Neural cell (in vitro differentiated cells): ENCODE data around the gene FOXN1.

Experiments
- CTCF ChIP-seq: fragments of 450-650 bp; IDR thresholded peaks from 2 replicates; pipeline ENCODE4 v1.5.1; 2014; ENCODE audit warnings: antibody characterized with exemption, mild to moderate bottlenecking, moderate library complexity; ENCODE audit not compliant: poor library complexity, severe bottlenecking
- EP300 ChIP-seq: fragments of 450-650 bp; conservative IDR thresholded peaks from 2 replicates; pipeline ENCODE4 v1.6.1; 2014; ENCODE audit warnings: antibody characterized with exemption, mild to moderate bottlenecking, moderate library complexity; ENCODE audit not compliant: poor library complexity, severe bottlenecking
- EZH2 ChIP-seq: fragments of 200-600, 300-800 bp; shearing (Covaris generic), sonication (generic); IDR thresholded peaks from 2 replicates; pipeline ENCODE4 v1.6.1; 2014; ENCODE audit warnings: antibody characterized with exemption, low read length, borderline replicate concordance, mild to moderate bottlenecking; ENCODE audit not compliant: insufficient read depth, poor library complexity, severe bottlenecking
- MXI1 ChIP-seq: fragments of 450-650 bp; conservative IDR thresholded peaks from 2 replicates; pipeline ENCODE4 v1.6.1; 2014; ENCODE audit warnings: antibody characterized with exemption, mild to moderate bottlenecking; ENCODE audit not compliant: poor library complexity, severe bottlenecking
- POLR2AphosphoS5 ChIP-seq: IDR thresholded peaks from 2 replicates; pipeline ENCODE4 v1.6.1; 2012
- RAD21 ChIP-seq: fragments of 450-650 bp; conservative IDR thresholded peaks from 2 replicates; pipeline ENCODE4 v1.6.1; 2014; ENCODE audit warnings: antibody characterized with exemption, mild to moderate bottlenecking, moderate library complexity
- REST ChIP-seq: IDR thresholded peaks from 2 replicates; pipeline ENCODE4 v1.6.1; 2012; ENCODE audit warnings: borderline replicate concordance
- SMC3 ChIP-seq: fragments of 450-650 bp; conservative IDR thresholded peaks from 2 replicates; pipeline ENCODE4 v1.6.1; 2014; ENCODE audit warnings: antibody characterized with exemption, mild to moderate bottlenecking, moderate library complexity; ENCODE audit not compliant: poor library complexity
- TAF1 ChIP-seq: IDR thresholded peaks from 2 replicates; pipeline ENCODE4 v1.6.1; 2012; ENCODE audit warnings: low read depth

GRCh38 chr17:28532050-28532960, 26.2 kb downstream of the FOXN1 start:
- TF ChIP-seq EZH2 (no peak), CTCF (no peak), REST (no peak), MXI1 (no peak), POLR2AphosphoS5 (no peak), EP300 (no peak), RAD21 (no peak), SMC3 (no peak), TAF1 (no peak)
